ENCODE data around the gene AHSP. TPM values are rescaled to one million over a fixed set of nuclear protein-coding genes. Genes with fewer than 3 reads are reported as not detected.

The AHSP gene
- total and polyA plus RNA-seq, 4 donors: 0.30 to 47.8 TPM; not detected in 2

DNA sequence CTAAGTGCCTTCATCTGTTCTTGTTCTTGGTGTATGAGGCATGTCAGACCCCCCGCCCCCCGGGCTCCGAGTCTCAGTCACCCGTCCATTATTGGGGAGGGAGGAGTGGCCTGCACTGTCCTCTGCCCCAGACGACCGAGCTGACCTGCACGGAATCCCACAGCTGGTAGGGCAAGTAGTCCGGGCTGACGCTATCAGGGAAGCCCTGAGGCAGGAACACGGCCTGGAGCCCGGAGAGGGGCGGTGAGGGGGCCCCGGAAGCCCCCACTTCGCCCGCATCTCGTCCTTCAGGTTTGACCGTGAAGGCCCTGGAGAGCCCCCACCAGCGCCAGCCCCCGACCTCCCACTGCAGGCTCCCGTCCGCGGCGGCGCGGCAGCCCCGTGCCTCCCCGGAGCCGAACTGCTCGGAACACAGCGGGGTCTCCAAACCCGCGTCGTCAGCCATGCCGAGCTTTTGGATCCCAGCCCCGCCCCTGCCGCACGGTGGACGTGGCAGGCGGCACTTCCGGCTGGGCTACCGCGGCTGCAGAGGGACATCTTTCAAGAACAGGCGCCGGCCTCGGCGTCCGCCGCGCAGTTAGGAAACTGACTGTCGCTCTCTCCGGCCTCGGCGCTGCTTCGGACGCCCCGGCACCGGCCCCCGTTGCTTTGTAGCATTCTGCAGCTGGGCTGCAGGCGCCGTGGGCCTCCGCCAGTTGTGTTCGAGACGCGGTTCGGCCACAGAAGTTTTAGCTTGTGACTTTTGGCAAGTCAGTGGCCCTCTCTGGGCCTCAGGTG lies 19.6 kb upstream of the AHSP start, which contains the start of gene RUSF1:
Gene RUSF1 (minus strand): TSS at position 463 of the 777 bp plus-strand sequence. CDS start 18 bp downstream, at position 445.
- TF ChIP-seq CTCF (IDR thresholded peaks at IDR 0.05; ENCODE audit: control extremely low read depth, extremely low read depth): no peak
- WGBS, 2 donors: 0% methylated on average over 65 of the region's 65 CpGs
- peak within 1 kb of the TSS; percentile 94 for H3K9ac ChIP-seq (ENCODE audit: insufficient read depth in 1 of 2, low read length in 2 of 2)
- peak within 1 kb of the TSS; percentile 97 to 99 for H3K27ac ChIP-seq (ENCODE audit: low read depth in 1 of 2, low read length in 1 of 2)
- H3K36me3 ChIP-seq (ENCODE audit: control insufficient read depth in 4 of 4, insufficient read depth in 4 of 4, low read length in 4 of 4): peaks cover 0 to 5% (median 3%) of the 10 kb centered on the region in 4 donors
- H3K27me3 ChIP-seq (ENCODE audit: control insufficient read depth in 3 of 3, insufficient read depth in 3 of 3, low read length in 2 of 3): no peaks in the 10 kb centered on the region
- ATAC-seq (ENCODE audit: insufficient read depth, low FRiP score) (peak; percentile 85), DNase-seq (peak; percentile 94 to 96 (median 94))
- no peaks in the 10 kb centered on the region for H3K9me3 ChIP-seq (ENCODE audit: control insufficient read depth in 4 of 4, insufficient read depth in 3 of 4, low read length in 3 of 4)
- peak within 1 kb of the TSS; percentile 100 for H3K4me3 ChIP-seq
- peaks cover 11 to 22% (median 13%) of the 10 kb centered on the region in 5 donors for H3K4me1 ChIP-seq (ENCODE audit: control insufficient read depth in 5 of 5, insufficient read depth in 5 of 5, low read length in 5 of 5)

- ATAC-seq (ENCODE audit: insufficient read depth, low FRiP score) (peak; percentile 12), DNase-seq (peak; percentile 34 to 73 (median 73))
- Histone ChIP-seq H3K4me3 (peak overlapping the region; percentile 100), H3K27ac (ENCODE audit: low read depth in 1 of 2, low read length in 1 of 2) (peak overlapping the region; percentile 97 to 99), H3K4me1 (ENCODE audit: control insufficient read depth in 5 of 5, insufficient read depth in 5 of 5, low read length in 5 of 5) (peaks cover 11 to 22% (median 12%) of the 10 kb centered on the region in 5 donors), H3K9me3 (ENCODE audit: control insufficient read depth in 4 of 4, insufficient read depth in 3 of 4, low read length in 3 of 4) (no peaks in the 10 kb centered on the region), H3K27me3 (ENCODE audit: control insufficient read depth in 3 of 3, insufficient read depth in 3 of 3, low read length in 2 of 3) (no peaks in the 10 kb centered on the region), H3K36me3 (ENCODE audit: control insufficient read depth in 4 of 4, insufficient read depth in 4 of 4, low read length in 4 of 4) (peaks cover 0 to 5% (median 3%) of the 10 kb centered on the region in 4 donors), H3K9ac (ENCODE audit: insufficient read depth in 1 of 2, low read length in 2 of 2) (peak overlapping the region; percentile 91 to 94)
- 14 to 18% methylated on average over 6 of the region's 6 CpGs for WGBS, 2 donors
- no peak for TF ChIP-seq CTCF (IDR thresholded peaks at IDR 0.05; ENCODE audit: control extremely low read depth, extremely low read depth)
Measured at GRCh38 chr16:31508706-31509195, 18.9 kb upstream of the AHSP start.

DNA sequence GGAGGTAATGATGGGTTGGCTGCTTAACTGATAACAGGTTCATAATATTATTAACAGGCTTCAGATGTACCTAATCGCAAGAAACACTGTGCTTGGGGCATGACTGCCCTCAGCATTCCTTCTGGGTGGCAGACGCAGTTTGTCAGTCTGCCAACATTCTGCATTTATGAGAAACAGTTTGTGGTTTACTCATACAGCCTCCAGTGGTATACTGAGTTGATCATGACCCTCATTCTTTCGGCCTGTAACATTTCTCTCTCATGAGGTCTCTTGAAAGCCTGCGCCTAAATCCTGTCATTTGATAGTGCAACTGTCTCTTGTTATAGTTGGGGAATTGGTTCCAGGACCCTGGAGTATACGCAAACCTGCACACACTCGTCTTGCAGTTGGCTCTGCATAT lies 14.6 kb upstream of the AHSP start:
- Histone ChIP-seq H3K36me3 (ENCODE audit: control insufficient read depth in 4 of 4, insufficient read depth in 4 of 4, low read length in 4 of 4) (no peaks in the 10 kb centered on the region), H3K27me3 (ENCODE audit: control insufficient read depth in 3 of 3, insufficient read depth in 3 of 3, low read length in 2 of 3) (no peaks in the 10 kb centered on the region), H3K9ac (ENCODE audit: insufficient read depth in 1 of 2, low read length in 2 of 2) (no peak overlapping the region), H3K9me3 (ENCODE audit: control insufficient read depth in 4 of 4, insufficient read depth in 3 of 4, low read length in 3 of 4) (no peaks in the 10 kb centered on the region), H3K27ac (ENCODE audit: low read depth in 1 of 2, low read length in 1 of 2) (no peak overlapping the region), H3K4me3 (no peak overlapping the region), H3K4me1 (ENCODE audit: control insufficient read depth in 5 of 5, insufficient read depth in 5 of 5, low read length in 5 of 5) (peaks cover 0 to 13% (median 4%) of the 10 kb centered on the region in 5 donors)
- WGBS, 2 donors: 71 to 75% methylated on average over 6 of the region's 6 CpGs
- no peak for TF ChIP-seq CTCF (IDR thresholded peaks at IDR 0.05; ENCODE audit: control extremely low read depth, extremely low read depth)
- DNase-seq (no peak), ATAC-seq (ENCODE audit: insufficient read depth, low FRiP score) (no peak)

Measured in lung (tissue), 12 donors.